ENCODE measurements around the gene ADAM30.

ADAM30 gene

GRCh38 chr1:119879510-119880434 is 16.5 kb downstream of the ADAM30 start:
- Histone ChIP-seq H3K4me1 (ENCODE audit: control insufficient read depth, insufficient read depth, low read length, poor library complexity, severe bottlenecking) (no peaks in the 10 kb centered on the region), H3K36me3 (ENCODE audit: control insufficient read depth, insufficient read depth, low read length) (no peaks in the 10 kb centered on the region), H3K27ac (ENCODE audit: insufficient read depth, low read length, poor library complexity, severe bottlenecking) (no peak overlapping the region), H3K4me3 (ENCODE audit: insufficient read depth, low read depth, low read length, poor library complexity, severe bottlenecking) (no peak overlapping the region), H3K9me3 (ENCODE audit: control insufficient read depth, low read length) (no peaks in the 10 kb centered on the region), H3K27me3 (replicated peaks; ENCODE audit: control insufficient read depth, insufficient read depth, low read length, poor library complexity, severe bottlenecking) (no peaks in the 10 kb centered on the region)
- DNase-seq, result no peak

GRCh38 chr1:119878171-119878570 is 18.1 kb downstream of the ADAM30 start:
- no peak for DNase-seq
- Histone ChIP-seq H3K36me3 (ENCODE audit: control insufficient read depth, insufficient read depth, low read length) (no peaks in the 10 kb centered on the region), H3K4me1 (ENCODE audit: control insufficient read depth, insufficient read depth, low read length, poor library complexity, severe bottlenecking) (no peaks in the 10 kb centered on the region), H3K9me3 (ENCODE audit: control insufficient read depth, low read length) (no peaks in the 10 kb centered on the region), H3K4me3 (ENCODE audit: insufficient read depth, low read depth, low read length, poor library complexity, severe bottlenecking) (no peak overlapping the region), H3K27ac (ENCODE audit: insufficient read depth, low read length, poor library complexity, severe bottlenecking) (no peak overlapping the region), H3K27me3 (replicated peaks; ENCODE audit: control insufficient read depth, insufficient read depth, low read length, poor library complexity, severe bottlenecking) (no peaks in the 10 kb centered on the region)

GRCh38 chr1:119874186-119874585 is 22.1 kb downstream of the ADAM30 start:
- no peak for DNase-seq
- no peak overlapping the region for H3K27ac ChIP-seq (ENCODE audit: insufficient read depth, low read length, poor library complexity, severe bottlenecking)
- H3K4me1 ChIP-seq (ENCODE audit: control insufficient read depth, insufficient read depth, low read length, poor library complexity, severe bottlenecking), result no peaks in the 10 kb centered on the region
- H3K9me3 ChIP-seq (ENCODE audit: control insufficient read depth, low read length), result no peaks in the 10 kb centered on the region
- H3K36me3 ChIP-seq (ENCODE audit: control insufficient read depth, insufficient read depth, low read length), result no peaks in the 10 kb centered on the region
- no peak overlapping the region for H3K4me3 ChIP-seq (ENCODE audit: insufficient read depth, low read depth, low read length, poor library complexity, severe bottlenecking)
- H3K27me3 ChIP-seq (replicated peaks; ENCODE audit: control insufficient read depth, insufficient read depth, low read length, poor library complexity, severe bottlenecking), result no peaks in the 10 kb centered on the region

GRCh38 chr1:119873135-119874015 is 22.9 kb downstream of the ADAM30 start:
- H3K9me3 ChIP-seq (ENCODE audit: control insufficient read depth, low read length), result no peaks in the 10 kb centered on the region
- no peak for DNase-seq
- no peaks in the 10 kb centered on the region for H3K36me3 ChIP-seq (ENCODE audit: control insufficient read depth, insufficient read depth, low read length)
- no peaks in the 10 kb centered on the region for H3K27me3 ChIP-seq (replicated peaks; ENCODE audit: control insufficient read depth, insufficient read depth, low read length, poor library complexity, severe bottlenecking)
- no peak overlapping the region for H3K4me3 ChIP-seq (ENCODE audit: insufficient read depth, low read depth, low read length, poor library complexity, severe bottlenecking)
- H3K4me1 ChIP-seq (ENCODE audit: control insufficient read depth, insufficient read depth, low read length, poor library complexity, severe bottlenecking), result no peaks in the 10 kb centered on the region
- no peak overlapping the region for H3K27ac ChIP-seq (ENCODE audit: insufficient read depth, low read length, poor library complexity, severe bottlenecking)

- Histone ChIP-seq H3K36me3 (ENCODE audit: control insufficient read depth, insufficient read depth, low read length) (no peaks in the 10 kb centered on the region), H3K27ac (ENCODE audit: insufficient read depth, low read length, poor library complexity, severe bottlenecking) (no peak overlapping the region), H3K27me3 (replicated peaks; ENCODE audit: control insufficient read depth, insufficient read depth, low read length, poor library complexity, severe bottlenecking) (no peaks in the 10 kb centered on the region), H3K9me3 (ENCODE audit: control insufficient read depth, low read length) (no peaks in the 10 kb centered on the region), H3K4me3 (ENCODE audit: insufficient read depth, low read depth, low read length, poor library complexity, severe bottlenecking) (no peak overlapping the region), H3K4me1 (ENCODE audit: control insufficient read depth, insufficient read depth, low read length, poor library complexity, severe bottlenecking) (no peaks in the 10 kb centered on the region)
- DNase-seq, result no peak
These were observed 24.4 kb downstream of the ADAM30 start for GRCh38 chr1:119871881-119872280.

- no peaks in the 10 kb centered on the region for H3K36me3 ChIP-seq (ENCODE audit: control insufficient read depth, insufficient read depth, low read length)
- H3K9me3 ChIP-seq (ENCODE audit: control insufficient read depth, low read length), result no peaks in the 10 kb centered on the region
- no peaks in the 10 kb centered on the region for H3K4me1 ChIP-seq (ENCODE audit: control insufficient read depth, insufficient read depth, low read length, poor library complexity, severe bottlenecking)
- DNase-seq, result peak in 1 of 3 donors; percentile 23
- H3K27ac ChIP-seq (ENCODE audit: insufficient read depth, low read length, poor library complexity, severe bottlenecking), result no peak overlapping the region
- no peak overlapping the region for H3K4me3 ChIP-seq (ENCODE audit: insufficient read depth, low read depth, low read length, poor library complexity, severe bottlenecking)
- no peaks in the 10 kb centered on the region for H3K27me3 ChIP-seq (replicated peaks; ENCODE audit: control insufficient read depth, insufficient read depth, low read length, poor library complexity, severe bottlenecking)
These were observed 25.3 kb downstream of the ADAM30 start for GRCh38 chr1:119870917-119871596.

GRCh38 chr1:119869995-119870394 is 26.3 kb downstream of the ADAM30 start:
- no peaks in the 10 kb centered on the region for H3K36me3 ChIP-seq (ENCODE audit: control insufficient read depth, insufficient read depth, low read length)

GRCh38 chr1:119868176-119868575 is 28.1 kb downstream of the ADAM30 start:
- H3K4me1 ChIP-seq (ENCODE audit: control insufficient read depth, insufficient read depth, low read length, poor library complexity, severe bottlenecking), result no peaks in the 10 kb centered on the region
- H3K4me3 ChIP-seq (ENCODE audit: insufficient read depth, low read depth, low read length, poor library complexity, severe bottlenecking), result no peak overlapping the region
- H3K36me3 ChIP-seq (ENCODE audit: control insufficient read depth, insufficient read depth, low read length), result no peaks in the 10 kb centered on the region
- no peak for DNase-seq
- H3K27ac ChIP-seq (ENCODE audit: insufficient read depth, low read length, poor library complexity, severe bottlenecking), result no peak overlapping the region
- H3K27me3 ChIP-seq (replicated peaks; ENCODE audit: control insufficient read depth, insufficient read depth, low read length, poor library complexity, severe bottlenecking), result no peaks in the 10 kb centered on the region
- no peaks in the 10 kb centered on the region for H3K9me3 ChIP-seq (ENCODE audit: control insufficient read depth, low read length)

More at GRCh38 chr1:119869995-119870394, 26.3 kb downstream of the ADAM30 start:
- Histone ChIP-seq H3K27ac (ENCODE audit: insufficient read depth, low read length, poor library complexity, severe bottlenecking) (no peak overlapping the region), H3K27me3 (replicated peaks; ENCODE audit: control insufficient read depth, insufficient read depth, low read length, poor library complexity, severe bottlenecking) (no peaks in the 10 kb centered on the region), H3K9me3 (ENCODE audit: control insufficient read depth, low read length) (no peaks in the 10 kb centered on the region), H3K4me1 (ENCODE audit: control insufficient read depth, insufficient read depth, low read length, poor library complexity, severe bottlenecking) (no peaks in the 10 kb centered on the region), H3K4me3 (ENCODE audit: insufficient read depth, low read depth, low read length, poor library complexity, severe bottlenecking) (no peak overlapping the region)
- DNase-seq, result no peak

GRCh38 chr1:119866451-119866850 is 29.9 kb downstream of the ADAM30 start:
- H3K27ac ChIP-seq (ENCODE audit: insufficient read depth, low read length, poor library complexity, severe bottlenecking), result no peak overlapping the region
- no peak for DNase-seq
- H3K9me3 ChIP-seq (ENCODE audit: control insufficient read depth, low read length), result no peaks in the 10 kb centered on the region
- H3K27me3 ChIP-seq (replicated peaks; ENCODE audit: control insufficient read depth, insufficient read depth, low read length, poor library complexity, severe bottlenecking), result no peaks in the 10 kb centered on the region
- H3K36me3 ChIP-seq (ENCODE audit: control insufficient read depth, insufficient read depth, low read length), result no peaks in the 10 kb centered on the region
- H3K4me3 ChIP-seq (ENCODE audit: insufficient read depth, low read depth, low read length, poor library complexity, severe bottlenecking), result no peak overlapping the region
- H3K4me1 ChIP-seq (ENCODE audit: control insufficient read depth, insufficient read depth, low read length, poor library complexity, severe bottlenecking), result no peaks in the 10 kb centered on the region
